Erythroblast (primary cell): Measurements from ENCODE around the gene NEDD8.

ENCODE experiments used
- GATA1 ChIP-seq: IDR thresholded peaks from 2 replicates; pipeline ENCODE4 v1.6.1; 2011; ENCODE audit warnings: low read depth, mild to moderate bottlenecking, control low read depth, low read length, moderate library complexity
- POLR2A ChIP-seq: IDR thresholded peaks from 2 replicates; pipeline ENCODE4 v1.6.1; 2011; ENCODE audit warnings: mild to moderate bottlenecking, low read length

DNA sequence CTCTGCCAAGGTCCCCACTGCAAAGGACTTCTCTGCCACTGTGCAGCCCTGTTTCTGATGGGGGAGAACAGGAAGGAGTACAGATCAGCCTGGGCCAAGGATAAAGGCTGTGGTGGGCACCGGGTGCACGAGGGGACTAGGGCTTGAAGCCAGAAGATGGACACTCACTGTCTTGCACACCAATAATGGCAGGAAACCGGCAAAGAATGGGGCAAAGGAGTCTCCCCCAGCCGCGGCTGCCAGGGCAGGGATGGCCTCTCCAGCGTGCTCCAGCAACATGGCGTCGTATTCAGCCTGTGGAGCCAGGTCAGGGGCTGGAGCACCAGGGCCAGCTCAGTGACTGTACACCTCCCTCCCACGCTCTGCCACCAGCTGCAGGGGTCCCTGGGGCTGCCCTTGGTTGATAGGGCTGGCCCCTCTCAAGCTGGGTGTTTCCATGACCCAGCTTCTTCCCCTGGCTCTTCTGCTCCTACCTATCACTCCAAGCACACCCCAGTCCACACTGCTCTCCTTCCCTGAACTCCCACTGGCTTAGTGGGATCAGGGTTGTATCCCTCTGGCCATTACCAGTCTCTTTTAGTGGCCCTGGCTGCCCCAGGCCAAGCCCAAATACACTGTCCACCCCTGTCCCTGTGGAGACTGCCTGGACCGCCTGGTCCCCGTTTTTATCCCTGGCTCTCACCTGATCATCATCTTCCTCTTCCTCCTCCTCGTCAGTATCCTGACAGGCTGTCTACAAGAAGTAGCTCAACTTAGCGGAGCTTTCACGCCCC is 49.9 kb downstream of the NEDD8 start:
- TF ChIP-seq POLR2A = no peak
- TF ChIP-seq GATA1 = no peak
